ENCODE measurements around the gene PALS1.

Gene PALS1

DNA sequence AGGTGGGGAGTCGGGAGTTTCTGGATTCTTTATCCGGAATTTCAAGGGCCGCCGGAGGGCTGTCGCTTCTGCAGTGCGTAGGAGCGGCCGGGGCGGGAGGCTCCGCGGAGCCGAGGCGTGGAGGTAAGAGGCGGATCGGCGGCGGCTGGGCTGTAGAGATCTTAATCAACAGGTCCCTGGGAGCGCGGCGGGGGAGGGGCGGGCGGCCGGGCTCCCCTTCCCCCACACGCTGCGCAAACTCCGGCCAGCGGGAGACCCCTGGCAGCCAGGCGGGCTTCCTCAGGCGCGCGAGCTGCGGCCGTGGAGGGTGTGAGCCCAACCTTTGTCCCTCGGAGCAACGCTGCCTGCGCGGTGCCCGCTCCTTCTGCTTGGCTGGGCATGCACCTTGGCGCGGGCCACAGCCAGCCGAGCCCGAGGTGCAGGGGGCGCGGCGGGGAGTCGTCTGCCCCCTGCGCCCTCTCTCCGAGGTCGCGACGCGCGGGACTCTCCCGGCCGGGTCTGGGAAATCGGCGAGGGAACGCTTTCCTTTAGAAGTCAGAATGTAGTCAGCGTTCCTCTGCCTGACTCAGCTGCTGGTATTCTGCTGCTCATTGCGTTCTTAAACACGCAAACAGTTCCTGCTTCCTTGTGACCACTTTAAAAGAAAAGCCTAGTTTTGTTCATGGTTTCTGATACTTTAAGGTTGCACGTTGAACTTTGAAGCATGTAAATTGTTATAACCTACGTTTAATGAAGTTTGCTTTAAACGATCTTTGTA is at the start of gene PALS1:
Gene PALS1, plus strand, starts transcription at position 25 of the 757 bp plus-strand sequence. CDS start 37,736 bp downstream, outside the sequence.
- TF ChIP-seq, protein P1, sequence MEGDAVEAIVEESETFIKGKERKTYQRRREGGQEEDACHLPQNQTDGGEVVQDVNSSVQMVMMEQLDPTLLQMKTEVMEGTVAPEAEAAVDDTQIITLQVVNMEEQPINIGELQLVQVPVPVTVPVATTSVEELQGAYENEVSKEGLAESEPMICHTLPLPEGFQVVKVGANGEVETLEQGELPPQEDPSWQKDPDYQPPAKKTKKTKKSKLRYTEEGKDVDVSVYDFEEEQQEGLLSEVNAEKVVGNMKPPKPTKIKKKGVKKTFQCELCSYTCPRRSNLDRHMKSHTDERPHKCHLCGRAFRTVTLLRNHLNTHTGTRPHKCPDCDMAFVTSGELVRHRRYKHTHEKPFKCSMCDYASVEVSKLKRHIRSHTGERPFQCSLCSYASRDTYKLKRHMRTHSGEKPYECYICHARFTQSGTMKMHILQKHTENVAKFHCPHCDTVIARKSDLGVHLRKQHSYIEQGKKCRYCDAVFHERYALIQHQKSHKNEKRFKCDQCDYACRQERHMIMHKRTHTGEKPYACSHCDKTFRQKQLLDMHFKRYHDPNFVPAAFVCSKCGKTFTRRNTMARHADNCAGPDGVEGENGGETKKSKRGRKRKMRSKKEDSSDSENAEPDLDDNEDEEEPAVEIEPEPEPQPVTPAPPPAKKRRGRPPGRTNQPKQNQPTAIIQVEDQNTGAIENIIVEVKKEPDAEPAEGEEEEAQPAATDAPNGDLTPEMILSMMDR (IDR thresholded peaks at IDR 0.05), result no peak

DNA sequence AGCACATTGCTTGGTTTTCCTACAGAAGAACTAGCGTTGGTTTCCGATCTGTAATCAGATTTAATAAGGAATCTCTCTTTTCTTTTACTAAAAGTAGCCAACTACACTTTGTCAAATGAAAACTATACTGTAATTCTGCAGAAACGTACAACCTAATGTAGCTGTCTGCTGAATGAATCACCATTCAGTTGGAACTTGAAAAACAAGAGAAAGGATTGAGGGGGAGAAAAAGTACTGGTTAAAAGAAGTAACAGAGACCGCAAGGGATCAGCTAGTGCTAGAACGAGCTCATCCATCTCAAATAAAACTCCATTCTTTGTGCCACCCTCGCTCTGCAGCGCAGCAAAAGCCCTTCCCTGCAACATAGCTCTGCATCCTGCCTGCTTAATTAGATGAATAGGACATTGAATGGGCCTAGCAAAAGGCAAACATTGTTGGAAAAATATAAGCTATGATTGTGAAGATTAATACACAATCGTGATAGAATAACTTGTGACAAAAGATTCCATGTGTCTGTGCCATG is 49.4 kb upstream of the PALS1 start:
- TF ChIP-seq, protein P1 (IDR thresholded peaks at IDR 0.05), result no peak

DNA sequence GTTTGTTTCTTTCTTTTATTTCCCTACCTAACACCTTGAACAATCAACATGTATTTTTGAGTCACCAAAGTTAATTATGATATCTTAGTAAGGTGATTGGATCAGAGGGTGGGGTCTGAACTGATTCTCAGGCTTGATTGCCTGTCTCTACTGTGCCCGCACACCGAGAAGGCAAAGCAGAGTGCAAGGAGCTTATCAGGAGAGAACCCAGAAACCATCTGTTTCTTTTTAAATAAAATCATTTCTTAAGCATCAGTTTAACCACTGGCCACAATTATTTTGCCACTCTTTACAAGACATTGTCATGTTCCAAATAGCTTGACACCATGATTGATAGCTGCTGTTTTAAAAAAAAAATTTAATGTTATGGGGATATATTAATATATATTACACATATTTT is 48.9 kb upstream of the PALS1 start:
- TF ChIP-seq, protein P1 (IDR thresholded peaks at IDR 0.05), result no peak

DNA sequence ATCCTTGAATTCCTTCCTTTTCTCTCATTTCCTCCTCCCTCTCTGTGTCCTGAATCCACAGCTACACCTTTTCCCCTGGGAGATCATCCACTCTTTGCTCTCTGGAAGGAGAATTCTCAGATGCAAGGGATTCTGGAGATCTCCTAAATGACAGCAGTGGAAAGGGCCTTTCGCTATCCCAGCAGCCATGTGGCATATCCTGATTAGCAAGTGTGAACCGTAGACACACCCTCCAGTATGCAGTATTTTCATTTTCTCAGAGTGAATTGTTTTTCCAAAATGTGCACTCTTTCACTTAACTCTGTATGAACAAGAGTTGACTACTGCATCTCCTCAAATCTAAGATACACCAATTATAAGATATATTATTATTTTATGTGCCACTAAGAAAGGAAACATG is 46.0 kb upstream of the PALS1 start:
- TF ChIP-seq, protein P1 (IDR thresholded peaks at IDR 0.05), result no peak

DNA sequence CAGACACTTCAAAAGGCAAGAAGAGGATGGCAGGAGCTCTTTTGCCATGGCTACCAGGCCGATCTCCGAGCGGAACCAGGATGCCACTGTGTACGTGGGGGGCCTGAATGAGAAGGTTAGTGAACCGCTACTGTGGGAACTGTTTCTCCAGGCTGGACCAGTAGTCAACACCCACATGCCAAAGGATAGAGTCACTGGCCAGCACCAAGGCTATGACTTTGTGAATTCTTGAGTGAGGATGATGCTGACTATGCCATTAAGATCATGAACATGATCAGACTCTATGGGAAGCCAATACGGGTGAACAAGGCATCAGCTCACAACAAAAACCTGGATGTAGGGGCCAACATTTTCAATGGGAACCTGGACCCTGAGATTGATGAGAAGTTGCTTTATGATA is 42.2 kb upstream of the PALS1 start:
- TF ChIP-seq, protein P1 (IDR thresholded peaks at IDR 0.05), result no peak

DNA sequence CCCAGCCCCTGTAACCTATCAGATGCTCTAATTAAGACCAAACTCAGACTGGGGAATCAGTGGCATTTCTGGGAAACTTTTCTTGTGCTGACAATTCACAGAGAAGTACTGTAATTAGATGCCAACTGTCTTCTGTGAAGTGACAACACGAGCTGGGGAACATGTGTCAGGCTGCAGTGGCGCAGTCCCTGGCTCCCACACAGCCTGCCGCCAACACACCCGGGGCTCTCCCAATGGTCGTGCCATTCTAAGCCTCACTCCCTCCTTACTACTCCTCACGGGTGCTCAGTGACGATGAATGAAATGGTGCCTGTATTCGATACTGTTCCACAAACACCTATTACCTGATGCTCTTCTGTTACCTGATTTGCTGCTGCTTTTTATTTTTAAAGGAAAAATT is 33.4 kb upstream of the PALS1 start:
- TF ChIP-seq, protein P1 (IDR thresholded peaks at IDR 0.05), result no peak

DNA sequence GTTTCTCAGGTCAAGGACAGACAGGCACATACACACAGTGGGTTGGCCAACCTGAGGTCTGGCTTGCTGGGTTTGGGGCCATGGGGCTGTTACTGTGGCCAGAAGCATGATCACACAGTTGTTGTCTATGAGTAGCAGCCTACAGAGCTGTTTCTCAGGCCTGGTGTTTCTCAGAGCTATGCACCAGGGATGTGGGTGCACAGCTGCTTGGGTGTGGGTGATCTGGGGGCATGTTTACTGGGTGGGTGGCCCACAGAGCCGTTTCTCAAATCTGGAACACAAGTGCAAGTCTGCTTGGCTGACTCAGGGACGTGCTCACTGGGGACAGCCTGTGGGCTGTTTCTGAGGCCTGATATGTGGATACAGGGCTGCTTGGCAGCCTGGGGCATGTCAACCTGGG is 23.1 kb upstream of the PALS1 start:
- TF ChIP-seq, protein P1 (IDR thresholded peaks at IDR 0.05), result no peak
